ENCODE measurements around the gene SMIM35. TPM values are rescaled to one million over a fixed set of nuclear protein-coding genes. Genes with fewer than 3 reads are reported as not detected.

Gene SMIM35
- total and polyA plus RNA-seq, 2 of the 4 experiments (the other 2 are of a cell fraction) = not detected

DNA sequence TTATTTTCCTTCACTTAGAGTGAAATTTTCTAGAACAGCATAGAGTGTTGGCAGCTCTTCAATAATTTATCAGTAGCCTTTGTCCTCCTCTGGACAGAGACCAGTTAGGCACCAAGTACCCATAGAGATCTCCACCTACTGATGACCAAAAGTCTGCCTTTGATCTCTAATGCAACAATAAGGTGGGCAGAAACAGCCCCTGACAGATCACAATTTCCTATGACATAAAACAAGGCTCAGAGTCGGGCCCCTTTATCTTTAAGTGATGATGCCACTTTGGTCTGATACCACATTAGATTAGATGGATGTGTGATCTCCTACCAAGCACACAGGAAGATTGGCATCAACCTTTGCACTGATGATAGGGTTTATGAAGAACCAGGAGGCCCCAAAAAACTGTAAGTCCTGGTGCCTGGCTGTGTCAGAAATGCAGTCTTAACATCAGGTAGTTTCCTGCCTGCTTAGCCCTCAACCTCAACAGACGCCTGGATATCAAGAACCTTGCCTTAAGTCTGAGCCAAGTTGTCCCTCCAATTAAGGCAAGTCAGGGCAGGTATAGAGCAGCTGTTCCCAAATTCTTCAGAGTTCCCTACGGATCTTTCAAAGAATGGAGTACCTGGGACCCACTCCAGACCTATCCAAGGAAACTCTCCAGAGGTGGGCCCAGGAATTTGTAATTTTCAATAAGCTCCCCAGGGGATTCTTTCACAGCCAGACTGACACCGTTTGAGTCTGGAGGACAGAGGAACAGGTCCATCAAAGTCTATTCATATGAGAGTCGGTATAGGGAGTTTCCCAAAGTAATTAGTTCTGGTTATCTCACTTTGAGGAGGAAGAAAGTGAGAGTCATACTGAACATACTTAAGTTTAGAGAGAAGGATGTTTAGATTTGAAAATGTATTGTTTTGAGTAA lies 40.5 kb downstream of the SMIM35 start:
- Histone ChIP-seq H3K14ac (replicated peaks; ENCODE audit: low read depth, low read length) (no peak overlapping the region), H3K36me3 (ENCODE audit: control insufficient read depth, insufficient read depth, low read length) (no peaks in the 10 kb centered on the region), H3K4me3 (ENCODE audit: insufficient read depth, low read depth, low read length) (no peak overlapping the region), H3K18ac (ENCODE audit: low read depth, low read length) (no peak overlapping the region), H4K8ac (ENCODE audit: low read depth in 2 of 2, low read length in 2 of 2) (no peak overlapping the region), H4K5ac (ENCODE audit: low read depth, low read length) (no peak overlapping the region), H2AK9ac (replicated peaks; ENCODE audit: low read depth, low read length, poor library complexity) (no peak overlapping the region), H2AK5ac (ENCODE audit: low read depth, low read length) (no peak overlapping the region), H4K91ac (ENCODE audit: insufficient read depth, low read depth, low read length) (no peak overlapping the region), H3K56ac (ENCODE audit: extremely low read depth, insufficient read depth, low read length) (no peak overlapping the region), H3K9me3 (ENCODE audit: control insufficient read depth, insufficient read depth, low read length) (no peaks in the 10 kb centered on the region), H2BK20ac (ENCODE audit: low read depth, low read length) (no peak overlapping the region), H3K23ac (ENCODE audit: low read depth, low read length) (no peak overlapping the region), H3K79me1 (ENCODE audit: low read depth in 1 of 2, low read length in 2 of 2) (no peaks in the 10 kb centered on the region), H3K9ac (ENCODE audit: low read depth, low read length) (no peak overlapping the region), H2BK15ac (ENCODE audit: low read depth, low read length) (no peak overlapping the region), H3K4me2 (ENCODE audit: low read depth, low read length) (no peak overlapping the region), H3K9me1 (ENCODE audit: insufficient read depth, low read length) (no peaks in the 10 kb centered on the region), H3K4me1 (ENCODE audit: control insufficient read depth, insufficient read depth, low read length) (no peaks in the 10 kb centered on the region), H2BK120ac (ENCODE audit: low read depth, low read length) (no peak overlapping the region), H4K20me1 (ENCODE audit: insufficient read depth, low read length) (no peaks in the 10 kb centered on the region), H3K27ac (ENCODE audit: insufficient read depth, low read length) (no peak overlapping the region), H3K27me3 (ENCODE audit: control insufficient read depth, insufficient read depth, low read length) (peaks cover 8% of the 10 kb centered on the region; the same call in 1 of the 2 replicates), H2AFZ (replicated peaks; ENCODE audit: low read length, poor library complexity) (no peak overlapping the region), H2BK5ac (ENCODE audit: low read depth, low read length, poor library complexity, severe bottlenecking) (no peak overlapping the region), H3K4ac (ENCODE audit: low read depth, low read length) (no peak overlapping the region)
- ATAC-seq (ENCODE audit: low read depth) = no peak
- dilution Hi-C loops (cut with HindIII; ENCODE audit: low sequenced_read_pairs, unreplicated experiment) = no loop called here
- TF ChIP-seq, protein P1, sequence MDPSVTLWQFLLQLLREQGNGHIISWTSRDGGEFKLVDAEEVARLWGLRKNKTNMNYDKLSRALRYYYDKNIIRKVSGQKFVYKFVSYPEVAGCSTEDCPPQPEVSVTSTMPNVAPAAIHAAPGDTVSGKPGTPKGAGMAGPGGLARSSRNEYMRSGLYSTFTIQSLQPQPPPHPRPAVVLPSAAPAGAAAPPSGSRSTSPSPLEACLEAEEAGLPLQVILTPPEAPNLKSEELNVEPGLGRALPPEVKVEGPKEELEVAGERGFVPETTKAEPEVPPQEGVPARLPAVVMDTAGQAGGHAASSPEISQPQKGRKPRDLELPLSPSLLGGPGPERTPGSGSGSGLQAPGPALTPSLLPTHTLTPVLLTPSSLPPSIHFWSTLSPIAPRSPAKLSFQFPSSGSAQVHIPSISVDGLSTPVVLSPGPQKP (IDR thresholded peaks at IDR 0.05; ENCODE audit: borderline replicate concordance, low read depth, low read length) = no peak
- TF ChIP-seq, protein P2, sequence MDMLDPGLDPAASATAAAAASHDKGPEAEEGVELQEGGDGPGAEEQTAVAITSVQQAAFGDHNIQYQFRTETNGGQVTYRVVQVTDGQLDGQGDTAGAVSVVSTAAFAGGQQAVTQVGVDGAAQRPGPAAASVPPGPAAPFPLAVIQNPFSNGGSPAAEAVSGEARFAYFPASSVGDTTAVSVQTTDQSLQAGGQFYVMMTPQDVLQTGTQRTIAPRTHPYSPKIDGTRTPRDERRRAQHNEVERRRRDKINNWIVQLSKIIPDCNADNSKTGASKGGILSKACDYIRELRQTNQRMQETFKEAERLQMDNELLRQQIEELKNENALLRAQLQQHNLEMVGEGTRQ (IDR thresholded peaks at IDR 0.05; ENCODE audit: low read depth, low read length) = no peak
- no peak for TF ChIP-seq CHD1 (IDR thresholded peaks at IDR 0.05; ENCODE audit: low read depth, low read length)
- TF ChIP-seq, protein P3, sequence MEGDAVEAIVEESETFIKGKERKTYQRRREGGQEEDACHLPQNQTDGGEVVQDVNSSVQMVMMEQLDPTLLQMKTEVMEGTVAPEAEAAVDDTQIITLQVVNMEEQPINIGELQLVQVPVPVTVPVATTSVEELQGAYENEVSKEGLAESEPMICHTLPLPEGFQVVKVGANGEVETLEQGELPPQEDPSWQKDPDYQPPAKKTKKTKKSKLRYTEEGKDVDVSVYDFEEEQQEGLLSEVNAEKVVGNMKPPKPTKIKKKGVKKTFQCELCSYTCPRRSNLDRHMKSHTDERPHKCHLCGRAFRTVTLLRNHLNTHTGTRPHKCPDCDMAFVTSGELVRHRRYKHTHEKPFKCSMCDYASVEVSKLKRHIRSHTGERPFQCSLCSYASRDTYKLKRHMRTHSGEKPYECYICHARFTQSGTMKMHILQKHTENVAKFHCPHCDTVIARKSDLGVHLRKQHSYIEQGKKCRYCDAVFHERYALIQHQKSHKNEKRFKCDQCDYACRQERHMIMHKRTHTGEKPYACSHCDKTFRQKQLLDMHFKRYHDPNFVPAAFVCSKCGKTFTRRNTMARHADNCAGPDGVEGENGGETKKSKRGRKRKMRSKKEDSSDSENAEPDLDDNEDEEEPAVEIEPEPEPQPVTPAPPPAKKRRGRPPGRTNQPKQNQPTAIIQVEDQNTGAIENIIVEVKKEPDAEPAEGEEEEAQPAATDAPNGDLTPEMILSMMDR (conservative IDR thresholded peaks at IDR 0.05; ENCODE audit: low read depth, low read length) = no peak
- TF ChIP-seq SMC3 (IDR thresholded peaks at IDR 0.05; ENCODE audit: low read depth, low read length) = no peak
- no peak for TF ChIP-seq POLR2A (IDR thresholded peaks at IDR 0.05; ENCODE audit: low read depth, low read length)
- no peak for TF ChIP-seq MXI1 (IDR thresholded peaks at IDR 0.05; ENCODE audit: borderline replicate concordance, low read depth, low read length)
- TF ChIP-seq MAZ (IDR thresholded peaks at IDR 0.05; ENCODE audit: borderline replicate concordance, low read depth, low read length) = no peak
- no peak for TF ChIP-seq RFX5 (IDR thresholded peaks at IDR 0.05; ENCODE audit: low read depth, low read length)
- TF ChIP-seq RCOR1 (IDR thresholded peaks at IDR 0.05; ENCODE audit: insufficient replicate concordance, low read length) = no peak
- POLR2A ChIA-PET (ENCODE audit: unreplicated experiment) = no interaction called here
- 17% methylated on average over 3 of the region's 5 CpGs; no CpG with 5 or more reads in 1 of the 2 experiments for WGBS, 2 experiments (ENCODE audit: extremely low coverage in 2 of 2, insufficient read length in 1 of 2)
- no TSS peak for BruUV-seq (replicated peaks)
- intact Hi-C loops (cut with micrococcal nuclease) = no loop called here
- no peak for DNase-seq
- CTCF ChIA-PET = interaction anchor here (0.6 kb wide), 1 partner anchor 67 kb away, joined by 3 read pairs; no protein-coding TSS in a partner anchor
- in situ Hi-C loops (cut with MboI; ENCODE audit: low sequenced_read_pairs) = no loop called here
